Fibroblast of lung (primary cell): ENCODE results near the gene GRIK4. TPM values are rescaled to one million over a fixed set of nuclear protein-coding genes. Genes with fewer than 3 reads are reported as not detected.

ENCODE experiments used
- DNase-seq, 2 donors: peaks; one replicate each; pipeline versions ENCODE4 v3.0.0 to v3.0.0-alpha.2; 2010; ENCODE audit warnings: low read depth in 2 of 2
- H2AFZ ChIP-seq: 2 replicates; pipeline ENCODE4 v1.5.1; 2012; ENCODE audit warnings: low read length, control low read depth, inconsistent platforms
- H3K27ac ChIP-seq: 2 replicates; pipeline ENCODE4 v1.5.1; 2011; ENCODE audit warnings: low read length, control low read depth; ENCODE audit not compliant: insufficient read depth
- H3K27me3 ChIP-seq: 2 replicates; pipeline ENCODE4 v1.5.1; 2011; ENCODE audit warnings: mild to moderate bottlenecking, low read length; ENCODE audit not compliant: control insufficient read depth, insufficient read depth
- H3K36me3 ChIP-seq: 2 replicates; pipeline ENCODE4 v1.5.1; 2011; ENCODE audit warnings: low read length; ENCODE audit not compliant: control insufficient read depth, insufficient read depth
- H3K4me1 ChIP-seq: 2 replicates; pipeline ENCODE4 v1.5.1; 2011; ENCODE audit warnings: low read length; ENCODE audit not compliant: control insufficient read depth, insufficient read depth; ENCODE audit errors: extremely low read depth
- H3K4me2 ChIP-seq: 2 replicates; pipeline ENCODE4 v1.5.1; 2011; ENCODE audit warnings: low read length, control low read depth; ENCODE audit not compliant: insufficient read depth; ENCODE audit errors: extremely low read depth
- H3K4me3 ChIP-seq, 4 experiments: fragments of 200-600 bp in 1 of 4; sonication (generic) in 1 of 4; replicated peaks in 1 of 4; 2 replicates each; pipeline ENCODE4 v1.5.1; 2011 to 2016; ENCODE audit warnings: low read length in 4 of 4, low read depth in 3 of 4, mild to moderate bottlenecking in 3 of 4, control low read depth in 2 of 4, inconsistent platforms in 1 of 4, mixed read lengths in 1 of 4; ENCODE audit not compliant: insufficient read depth in 1 of 4; ENCODE audit errors: control extremely low read depth in 1 of 4
- H3K79me2 ChIP-seq: 2 replicates; pipeline ENCODE4 v1.5.1; 2012; ENCODE audit warnings: mild to moderate bottlenecking, low read length, inconsistent platforms; ENCODE audit not compliant: control insufficient read depth, insufficient read depth
- H3K9ac ChIP-seq: 2 replicates; pipeline ENCODE4 v1.5.1; 2011; ENCODE audit warnings: mild to moderate bottlenecking, low read length, control low read depth; ENCODE audit not compliant: insufficient read depth
- H3K9me3 ChIP-seq: 2 replicates; pipeline ENCODE4 v1.5.1; 2012; ENCODE audit warnings: low read depth, low read length; ENCODE audit not compliant: control insufficient read depth, insufficient read depth
- H4K20me1 ChIP-seq: 2 replicates; pipeline ENCODE4 v1.5.1; 2011; ENCODE audit warnings: low read length; ENCODE audit not compliant: control insufficient read depth, insufficient read depth; ENCODE audit errors: extremely low read depth
- CTCF ChIP-seq, 2 donors: IDR thresholded peaks in 1 of 2; conservative IDR thresholded peaks in 1 of 2; 1 replicate in 1 of 2; 2 replicates in 1 of 2; pipeline ENCODE4 v1.5.1; 2011 to 2012; ENCODE audit warnings: low read length in 2 of 2, control low read depth in 1 of 2, inconsistent platforms in 1 of 2, low read depth in 1 of 2, mild to moderate bottlenecking in 1 of 2
- EZH2 ChIP-seq: IDR thresholded peaks from 2 replicates; pipeline ENCODE4 v1.5.1; 2012; ENCODE audit warnings: low read length, control low read depth, mild to moderate bottlenecking; ENCODE audit errors: missing control alignments
- polyA plus RNA-seq, 2 donors: library from polyadenylated mRNA; depleted of rRNA in 1 of 2; stranded (reverse) in 1 of 2; unstranded in 1 of 2; fragments of >200 nt; gene quantifications; 2 replicates each; pipeline ENCODE4 v1.2.1, GENCODE V29; 2011 to 2012; ENCODE audit warnings: missing spikeins in 1 of 2
- total RNA-seq: library from RNA; depleted of rRNA; stranded (reverse); fragments of >200 nt; gene quantifications from 2 replicates; pipeline ENCODE4 v1.2.1, GENCODE V29; 2014

GRIK4 gene
- total and polyA plus RNA-seq, 2 donors (not counting 1 experiment from before 2014, with no cell fraction given) = 0.17 to 1.5 TPM

GRCh38 chr11:120839201-120839600 lies 327.7 kb downstream of the GRIK4 start:
- H3K9ac ChIP-seq = no peak overlapping the region
- DNase-seq = no peak
- no peaks in the 10 kb centered on the region for H3K36me3 ChIP-seq
- H3K4me3 ChIP-seq = no peak overlapping the region
- no peaks in the 10 kb centered on the region for H4K20me1 ChIP-seq
- no peak for TF ChIP-seq CTCF (conservative IDR thresholded peaks at IDR 0.05 in 1 of 2, IDR thresholded peaks at IDR 0.05 in 1 of 2; ENCODE audit: low read depth in 1 of 2, low read length in 2 of 2)
- no peak for TF ChIP-seq EZH2
- H3K79me2 ChIP-seq = no peaks in the 10 kb centered on the region
- no peaks in the 10 kb centered on the region for H3K4me1 ChIP-seq
- no peaks in the 10 kb centered on the region for H3K27me3 ChIP-seq
- H3K4me2 ChIP-seq = no peak overlapping the region
- H3K9me3 ChIP-seq = no peaks in the 10 kb centered on the region
- H3K27ac ChIP-seq = no peak overlapping the region
- H2AFZ ChIP-seq = no peak overlapping the region

GRCh38 chr11:120839846-120840402 lies 328.4 kb downstream of the GRIK4 start:
- H3K9ac ChIP-seq = no peak overlapping the region
- H3K36me3 ChIP-seq = no peaks in the 10 kb centered on the region
- no peak overlapping the region for H3K4me2 ChIP-seq
- H4K20me1 ChIP-seq = no peaks in the 10 kb centered on the region
- no peak for TF ChIP-seq EZH2
- no peak for TF ChIP-seq CTCF (conservative IDR thresholded peaks at IDR 0.05 in 1 of 2, IDR thresholded peaks at IDR 0.05 in 1 of 2; ENCODE audit: low read depth in 1 of 2, low read length in 2 of 2)
- H3K27me3 ChIP-seq = no peaks in the 10 kb centered on the region
- no peak overlapping the region for H3K4me3 ChIP-seq
- no peaks in the 10 kb centered on the region for H3K79me2 ChIP-seq
- no peaks in the 10 kb centered on the region for H3K9me3 ChIP-seq
- DNase-seq = no peak
- no peak overlapping the region for H2AFZ ChIP-seq
- H3K4me1 ChIP-seq = no peaks in the 10 kb centered on the region
- no peak overlapping the region for H3K27ac ChIP-seq

GRCh38 chr11:120840661-120841060 lies 329.1 kb downstream of the GRIK4 start:
- no peak overlapping the region for H2AFZ ChIP-seq
- TF ChIP-seq CTCF (conservative IDR thresholded peaks at IDR 0.05 in 1 of 2, IDR thresholded peaks at IDR 0.05 in 1 of 2; ENCODE audit: low read depth in 1 of 2, low read length in 2 of 2) = no peak
- TF ChIP-seq EZH2 = no peak
- no peak overlapping the region for H3K4me2 ChIP-seq
- no peaks in the 10 kb centered on the region for H3K27me3 ChIP-seq
- H3K4me3 ChIP-seq = no peak overlapping the region
- no peak overlapping the region for H3K27ac ChIP-seq
- H4K20me1 ChIP-seq = no peaks in the 10 kb centered on the region
- H3K9ac ChIP-seq = no peak overlapping the region
- no peaks in the 10 kb centered on the region for H3K36me3 ChIP-seq
- H3K9me3 ChIP-seq = no peaks in the 10 kb centered on the region
- no peaks in the 10 kb centered on the region for H3K4me1 ChIP-seq
- H3K79me2 ChIP-seq = no peaks in the 10 kb centered on the region
- no peak for DNase-seq
